HG03432 (cell line): ENCODE measurements around the gene GAL3ST2.
"Not testable (repeated sequence)": the region's sequence is repeated elsewhere in the genome, so short reads cannot be mapped to it uniquely, and the experiment has no call there.

Experiments
- ATAC-seq: cut with Tn5 transposase; IDR thresholded peaks from one replicate; pipeline ENCODE4 v1.9.1; 2021; ENCODE audit warnings: mild to moderate bottlenecking, moderate library complexity; ENCODE audit not compliant: unreplicated experiment

GAL3ST2 gene

GRCh38 chr2:241806217-241806616, 29.6 kb downstream of the GAL3ST2 start:
- ATAC-seq = not testable (repeated sequence)

- ATAC-seq = no peak
Measured at GRCh38 chr2:241808051-241808720, 31.6 kb downstream of the GAL3ST2 start.

- ATAC-seq = no peak
Measured at GRCh38 chr2:241808721-241809382, 32.2 kb downstream of the GAL3ST2 start, which contains the start of gene NEU4. Gene NEU4 (plus strand): TSS chr2:241809193. CDS start chr2:241814485, 5,292 bp downstream.

- no peak for ATAC-seq
Measured at GRCh38 chr2:241809383-241810306, 33.0 kb downstream of the GAL3ST2 start.

GRCh38 chr2:241810307-241811200, 33.9 kb downstream of the GAL3ST2 start:
- no peak for ATAC-seq

GRCh38 chr2:241811201-241811951, 34.8 kb downstream of the GAL3ST2 start:
- ATAC-seq = no peak

- ATAC-seq = no peak
Measured at GRCh38 chr2:241811952-241812729, 35.5 kb downstream of the GAL3ST2 start.

- no peak for ATAC-seq
Measured at GRCh38 chr2:241812730-241813643, 36.4 kb downstream of the GAL3ST2 start.

GRCh38 chr2:241813644-241814392, 37.2 kb downstream of the GAL3ST2 start:
- ATAC-seq = peak; percentile 40

- no peak for ATAC-seq
Measured at GRCh38 chr2:241814393-241814642, 37.7 kb downstream of the GAL3ST2 start.

GRCh38 chr2:241814643-241815476, 38.2 kb downstream of the GAL3ST2 start:
- ATAC-seq = no peak

GRCh38 chr2:241815477-241816430, 39.1 kb downstream of the GAL3ST2 start:
- ATAC-seq = no peak

- no peak for ATAC-seq
Measured at GRCh38 chr2:241816431-241817121, 40.0 kb downstream of the GAL3ST2 start.

- no peak for ATAC-seq
Measured at GRCh38 chr2:241817126-241817820, 40.7 kb downstream of the GAL3ST2 start.
